Loucy (cell line): ENCODE results near the gene TRIO.
"Not testable (repeated sequence)": the region's sequence is repeated elsewhere in the genome, so short reads cannot be mapped to it uniquely, and the experiment has no call there.

Source experiments
- H2AFZ ChIP-seq: fragments of 200-600 bp; sonication (generic); 2 replicates; pipeline ENCODE4 v1.6.0; 2016; ENCODE audit warnings: antibody characterized with exemption, mild to moderate bottlenecking, low read length, moderate library complexity
- H3F3A ChIP-seq: fragments of 200-600 bp; 2 replicates; pipeline ENCODE4 v1.6.0; 2016; ENCODE audit warnings: antibody characterized with exemption, low read depth, mild to moderate bottlenecking
- H3K27me3 ChIP-seq: fragments of 200-600 bp; sonication (generic); 2 replicates; pipeline ENCODE4 v1.6.1; 2014; ENCODE audit warnings: low read length, mild to moderate bottlenecking; ENCODE audit not compliant: insufficient read depth, poor library complexity, severe bottlenecking
- H3K36me3 ChIP-seq: fragments of 200-600 bp; sonication (generic); 2 replicates; pipeline ENCODE4 v1.6.1; 2016; ENCODE audit warnings: low read length; ENCODE audit not compliant: insufficient read depth
- H3K4me1 ChIP-seq: fragments of 200-600 bp; sonication (generic); 2 replicates; pipeline ENCODE4 v1.5.1; 2014; ENCODE audit warnings: low read length, mild to moderate bottlenecking; ENCODE audit not compliant: insufficient read depth, poor library complexity, severe bottlenecking
- H3K4me2 ChIP-seq: fragments of 200-600 bp; sonication (generic); 2 replicates; pipeline ENCODE4 v1.6.0; 2014; ENCODE audit warnings: antibody characterized with exemption, low read length, low read depth, mild to moderate bottlenecking; ENCODE audit not compliant: poor library complexity, severe bottlenecking
- H3K4me3 ChIP-seq: fragments of 200-600 bp; sonication (generic); 2 replicates; pipeline ENCODE4 v1.5.1; 2014; ENCODE audit warnings: low read length, mild to moderate bottlenecking, mixed read lengths; ENCODE audit not compliant: poor library complexity, severe bottlenecking
- H3K79me2 ChIP-seq: fragments of 200-600 bp; sonication (generic); 2 replicates; pipeline ENCODE4 v1.6.1; 2014; ENCODE audit warnings: low read length; ENCODE audit not compliant: insufficient read depth
- H3K9ac ChIP-seq: fragments of 200-600 bp; sonication (generic); 2 replicates; pipeline ENCODE4 v1.6.0; 2014; ENCODE audit warnings: mild to moderate bottlenecking, low read depth, low read length, moderate library complexity; ENCODE audit not compliant: poor library complexity, severe bottlenecking
- H3K9me2 ChIP-seq: fragments of 200-600 bp; sonication (generic); replicated peaks from 2 replicates; pipeline ENCODE4 v1.6.1; 2016; ENCODE audit warnings: low read depth, low read length, mixed read lengths
- H3K9me3 ChIP-seq: fragments of 200-600 bp; sonication (generic); 2 replicates; pipeline ENCODE4 v1.6.1; 2014; ENCODE audit warnings: mild to moderate bottlenecking, antibody characterized with exemption, low read length, low read depth; ENCODE audit not compliant: insufficient read depth
- H4K20me1 ChIP-seq: fragments of 200-600 bp; sonication (generic); 2 replicates; pipeline ENCODE4 v1.6.0; 2014; ENCODE audit warnings: antibody characterized with exemption, low read length, mild to moderate bottlenecking; ENCODE audit not compliant: insufficient read depth, poor library complexity, severe bottlenecking
- EZH2phosphoT487 ChIP-seq: fragments of 200-600 bp; IDR thresholded peaks from 2 replicates; pipeline ENCODE4 v1.6.1; 2018; ENCODE audit warnings: antibody characterized with exemption, mild to moderate bottlenecking, moderate library complexity, borderline replicate concordance
- TF ChIP-seq, protein P1 (sequence below): fragments of 200-600 bp; sonication (generic); conservative IDR thresholded peaks from 2 replicates; pipeline ENCODE4 v1.5.1; 2014; ENCODE audit warnings: mild to moderate bottlenecking, antibody characterized with exemption, low read length

The TRIO gene

DNA sequence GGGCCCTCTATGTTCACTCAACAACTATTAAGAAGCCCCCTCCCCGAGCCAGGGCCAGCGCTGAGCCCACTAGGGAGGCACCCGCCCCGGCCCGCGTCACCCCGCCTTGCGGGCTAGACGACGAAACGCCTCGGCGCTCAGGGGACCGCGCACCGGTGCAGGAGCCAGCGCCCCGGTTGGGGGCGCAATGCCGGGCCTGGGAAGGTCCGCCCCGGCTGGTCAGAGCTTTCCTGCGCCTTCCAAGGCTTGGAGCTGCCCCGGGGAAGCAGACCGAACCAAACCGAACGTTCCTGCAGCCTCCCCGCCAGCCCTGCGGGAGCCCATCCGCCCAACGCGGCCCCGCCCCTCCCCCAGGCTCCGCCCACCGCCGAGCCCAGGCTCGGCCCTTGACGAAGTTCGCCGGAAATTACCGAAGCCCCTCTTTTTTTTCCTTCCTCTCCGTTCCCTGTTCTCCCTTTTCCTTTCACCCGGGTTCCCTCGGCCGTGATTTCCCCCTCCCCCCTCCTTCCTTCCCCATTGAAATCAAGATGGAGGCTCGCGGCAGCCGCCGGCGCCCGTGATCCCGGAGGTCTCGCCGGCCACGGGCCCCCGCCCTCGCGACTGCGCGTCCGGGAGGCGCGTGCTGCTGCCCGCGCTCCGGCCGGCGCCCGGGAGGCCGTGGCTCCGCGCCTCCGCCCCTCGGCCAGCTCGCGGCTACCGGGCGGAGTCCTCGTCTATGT lies at the start of gene TRIO:
TRIO (plus strand) TSS at position 516 of the 719 bp plus-strand sequence. CDS start 384 bp downstream, outside the sequence.
- H3K9ac ChIP-seq, result peak within 1 kb of the TSS; percentile 82
- H3F3A ChIP-seq, result 0 out of 2 replicates have a peak, but pooled peaks cover 4% of the 10 kb centered on the region
- H3K9me3 ChIP-seq, result no peaks in the 10 kb centered on the region
- peak within 1 kb of the TSS; percentile 97 for H3K4me3 ChIP-seq
- peaks cover 33% of the 10 kb centered on the region for H3K4me1 ChIP-seq
- H3K27me3 ChIP-seq, result no peaks in the 10 kb centered on the region
- H3K4me2 ChIP-seq, result peak within 1 kb of the TSS; percentile 96
- no peak for TF ChIP-seq EZH2phosphoT487
- TF ChIP-seq, protein P1, sequence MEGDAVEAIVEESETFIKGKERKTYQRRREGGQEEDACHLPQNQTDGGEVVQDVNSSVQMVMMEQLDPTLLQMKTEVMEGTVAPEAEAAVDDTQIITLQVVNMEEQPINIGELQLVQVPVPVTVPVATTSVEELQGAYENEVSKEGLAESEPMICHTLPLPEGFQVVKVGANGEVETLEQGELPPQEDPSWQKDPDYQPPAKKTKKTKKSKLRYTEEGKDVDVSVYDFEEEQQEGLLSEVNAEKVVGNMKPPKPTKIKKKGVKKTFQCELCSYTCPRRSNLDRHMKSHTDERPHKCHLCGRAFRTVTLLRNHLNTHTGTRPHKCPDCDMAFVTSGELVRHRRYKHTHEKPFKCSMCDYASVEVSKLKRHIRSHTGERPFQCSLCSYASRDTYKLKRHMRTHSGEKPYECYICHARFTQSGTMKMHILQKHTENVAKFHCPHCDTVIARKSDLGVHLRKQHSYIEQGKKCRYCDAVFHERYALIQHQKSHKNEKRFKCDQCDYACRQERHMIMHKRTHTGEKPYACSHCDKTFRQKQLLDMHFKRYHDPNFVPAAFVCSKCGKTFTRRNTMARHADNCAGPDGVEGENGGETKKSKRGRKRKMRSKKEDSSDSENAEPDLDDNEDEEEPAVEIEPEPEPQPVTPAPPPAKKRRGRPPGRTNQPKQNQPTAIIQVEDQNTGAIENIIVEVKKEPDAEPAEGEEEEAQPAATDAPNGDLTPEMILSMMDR, result peak; percentile 63
- H3K36me3 ChIP-seq, result no peaks in the 10 kb centered on the region
- peaks cover 33% of the 10 kb centered on the region for H4K20me1 ChIP-seq
- H2AFZ ChIP-seq, result peak within 1 kb of the TSS; percentile 95
- no peaks in the 10 kb centered on the region for H3K9me2 ChIP-seq
- H3K79me2 ChIP-seq, result peaks cover 42% of the 10 kb centered on the region

DNA sequence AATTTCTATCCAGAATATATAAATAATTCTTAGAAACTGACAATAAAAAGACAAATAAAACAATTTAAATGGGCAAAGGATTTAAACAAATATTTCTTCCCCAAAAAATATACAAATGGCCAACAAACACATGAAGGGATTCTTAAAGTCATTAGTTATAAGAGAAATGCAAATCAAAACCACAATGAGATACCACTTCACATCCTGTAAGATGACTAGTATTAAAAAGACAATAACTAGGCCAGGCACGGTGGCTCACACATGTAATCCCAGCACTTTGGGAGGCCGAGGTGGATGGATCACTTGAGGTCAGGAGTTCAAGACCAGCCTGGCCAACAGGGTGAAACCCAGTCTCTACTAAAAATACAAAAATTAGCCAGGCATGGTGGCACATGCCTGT lies 45.8 kb upstream of the TRIO start:
- H3K36me3 ChIP-seq, H3K9me2 ChIP-seq, H2AFZ ChIP-seq, H3K4me1 ChIP-seq, H3K79me2 ChIP-seq, H3K9ac ChIP-seq, H3K4me2 ChIP-seq, H4K20me1 ChIP-seq, H3K27me3 ChIP-seq, H3K9me3 ChIP-seq, H3F3A ChIP-seq, H3K4me3 ChIP-seq: not testable (repeated sequence)

DNA sequence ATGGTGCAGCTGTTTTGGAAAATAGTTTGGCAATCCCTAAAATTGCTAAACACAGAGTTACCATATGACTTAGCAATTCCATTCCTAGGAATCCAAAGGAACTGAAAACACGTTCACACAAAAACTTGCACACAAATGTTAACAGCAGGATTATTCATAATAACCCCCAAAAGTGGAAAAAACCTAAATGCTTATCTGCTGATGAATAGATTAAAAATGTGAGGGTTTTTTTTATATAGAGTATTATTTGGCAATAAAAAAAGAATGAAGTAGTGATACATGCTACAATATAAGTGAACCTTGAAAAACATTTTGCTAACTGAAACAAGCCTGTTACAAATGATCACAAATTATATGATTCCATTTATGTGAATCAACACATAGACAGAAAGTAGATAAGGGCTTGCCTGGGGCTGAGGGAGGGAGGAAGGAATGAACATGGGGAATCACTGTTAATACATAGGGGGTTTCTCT lies 45.1 kb upstream of the TRIO start:
- no peak for TF ChIP-seq EZH2phosphoT487
- TF ChIP-seq, protein P1, result no peak
- no peak overlapping the region for H3K4me2 ChIP-seq
- no peaks in the 10 kb centered on the region for H3K79me2 ChIP-seq
- no peak overlapping the region for H2AFZ ChIP-seq
- no peaks in the 10 kb centered on the region for H4K20me1 ChIP-seq
- H3K9ac ChIP-seq, result no peak overlapping the region
- no peaks in the 10 kb centered on the region for H3K36me3 ChIP-seq
- H3K9me2 ChIP-seq, result no peaks in the 10 kb centered on the region
- no peaks in the 10 kb centered on the region for H3F3A ChIP-seq
- no peaks in the 10 kb centered on the region for H3K4me1 ChIP-seq
- no peaks in the 10 kb centered on the region for H3K9me3 ChIP-seq
- H3K27me3 ChIP-seq, result no peaks in the 10 kb centered on the region
- no peak overlapping the region for H3K4me3 ChIP-seq

DNA sequence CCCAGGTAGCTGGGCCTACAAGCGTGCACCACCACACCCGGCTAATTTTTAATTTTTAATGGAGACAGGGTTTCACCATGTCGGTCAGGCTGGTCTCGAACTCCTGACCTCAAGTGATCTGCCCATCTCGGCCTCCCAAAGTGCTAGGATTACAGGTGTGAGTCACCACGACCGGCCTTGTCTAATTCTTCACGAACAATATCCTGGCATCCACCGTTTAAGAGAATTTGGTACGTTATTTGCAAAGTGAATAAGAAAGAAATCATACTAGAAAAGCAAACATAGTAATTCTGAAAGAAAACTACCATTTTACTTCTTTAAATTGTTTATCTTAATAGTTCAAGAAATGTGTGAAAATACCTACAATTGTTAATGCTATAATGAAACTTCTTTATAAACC lies 42.9 kb upstream of the TRIO start:
- no peaks in the 10 kb centered on the region for H3K79me2 ChIP-seq
- TF ChIP-seq EZH2phosphoT487, result no peak
- TF ChIP-seq, protein P1, result no peak
- no peaks in the 10 kb centered on the region for H3K4me1 ChIP-seq
- no peaks in the 10 kb centered on the region for H3K9me2 ChIP-seq
- H3F3A ChIP-seq, result no peaks in the 10 kb centered on the region
- H3K4me2 ChIP-seq, result no peak overlapping the region
- H4K20me1 ChIP-seq, result no peaks in the 10 kb centered on the region
- no peak overlapping the region for H3K4me3 ChIP-seq
- no peaks in the 10 kb centered on the region for H3K9me3 ChIP-seq
- H2AFZ ChIP-seq, result no peak overlapping the region
- H3K9ac ChIP-seq, result no peak overlapping the region
- no peaks in the 10 kb centered on the region for H3K27me3 ChIP-seq
- H3K36me3 ChIP-seq, result no peaks in the 10 kb centered on the region
